Measurements from ENCODE around the gene PALMD.

- TF ChIP-seq RAD21 (IDR thresholded peaks at IDR 0.05; ENCODE audit: low read depth) (no peak), TAF1 (IDR thresholded peaks at IDR 0.05; ENCODE audit: low read depth) (no peak), NFIC (IDR thresholded peaks at IDR 0.05) (no peak), REST (IDR thresholded peaks at IDR 0.05; ENCODE audit: low read depth) (no peak), EP300 (IDR thresholded peaks at IDR 0.05; ENCODE audit: borderline replicate concordance) (no peak)
Observed at GRCh38 chr1:99735852-99736251, 89.9 kb downstream of the PALMD start.
